Activated CD4-positive, alpha-beta T cell treated with anti-CD3 and anti-CD28 coated beads, Interleukin-2, amount 50 U/mL, for 48 hours (primary cell): Measurements from ENCODE around the gene SCG5.

ENCODE experiments used
- DNase-seq, 2 experiments: peaks; one replicate each; pipeline ENCODE4 v3.0.0-alpha.2; 2020

Gene SCG5

DNA sequence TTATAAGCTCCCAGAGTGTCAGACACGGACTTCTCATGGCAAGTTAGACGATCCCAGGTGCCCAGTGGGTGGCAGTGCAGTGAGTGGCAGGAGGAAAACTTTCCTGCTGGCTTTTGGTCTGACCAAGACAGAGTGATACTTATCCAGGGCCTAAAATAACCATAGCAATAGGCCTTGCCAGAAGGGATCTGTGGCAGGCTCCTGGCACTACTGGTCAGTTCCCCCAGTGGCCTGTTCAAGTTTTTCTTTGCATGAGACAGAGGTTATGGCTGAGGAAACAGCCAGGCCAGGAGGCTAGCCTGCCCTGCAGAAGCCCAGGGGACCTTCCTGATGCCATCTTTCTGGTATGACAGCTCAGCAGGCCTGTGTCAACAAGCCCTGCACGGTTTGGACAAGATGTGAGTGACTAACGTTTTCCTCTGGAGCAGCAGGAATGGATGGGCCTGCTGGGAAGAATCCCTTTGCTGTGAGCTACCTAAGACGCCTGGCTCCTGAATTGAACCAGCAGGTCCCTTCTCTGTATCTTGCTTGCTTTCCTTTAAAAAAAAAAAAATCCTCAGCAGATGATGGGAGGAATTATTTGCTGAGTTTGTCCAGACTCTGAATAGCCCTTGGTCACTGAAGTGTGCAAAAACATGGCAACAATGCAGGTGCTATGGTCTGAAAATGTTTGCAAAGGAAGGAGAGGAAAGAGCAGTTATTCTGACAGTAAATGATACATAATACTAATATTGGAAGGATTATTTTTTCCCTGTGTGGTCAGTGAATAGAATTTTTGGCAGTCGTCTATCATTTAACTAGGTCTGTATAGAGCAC lies 18.0 kb downstream of the SCG5 start:
- no peak for DNase-seq

DNA sequence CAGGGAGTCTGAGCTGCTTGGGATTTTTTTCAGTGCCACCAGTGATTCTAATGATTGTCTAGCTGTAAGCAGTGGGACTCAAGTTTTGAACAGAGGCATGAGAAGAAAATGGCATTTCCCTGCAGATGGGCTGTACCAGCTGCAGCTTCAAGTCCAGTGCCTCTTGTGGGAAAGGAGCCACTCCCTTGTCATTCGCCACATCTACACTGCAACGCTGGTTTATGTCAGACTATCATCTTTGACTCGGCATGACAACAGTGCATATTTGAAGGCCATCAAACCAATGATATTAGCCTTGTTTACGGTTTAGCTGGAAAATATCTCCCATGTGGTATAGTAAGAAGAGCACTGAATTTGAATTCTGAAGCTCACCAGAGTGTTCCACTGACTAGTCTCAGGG lies 22.2 kb downstream of the SCG5 start:
- no peak for DNase-seq

DNA sequence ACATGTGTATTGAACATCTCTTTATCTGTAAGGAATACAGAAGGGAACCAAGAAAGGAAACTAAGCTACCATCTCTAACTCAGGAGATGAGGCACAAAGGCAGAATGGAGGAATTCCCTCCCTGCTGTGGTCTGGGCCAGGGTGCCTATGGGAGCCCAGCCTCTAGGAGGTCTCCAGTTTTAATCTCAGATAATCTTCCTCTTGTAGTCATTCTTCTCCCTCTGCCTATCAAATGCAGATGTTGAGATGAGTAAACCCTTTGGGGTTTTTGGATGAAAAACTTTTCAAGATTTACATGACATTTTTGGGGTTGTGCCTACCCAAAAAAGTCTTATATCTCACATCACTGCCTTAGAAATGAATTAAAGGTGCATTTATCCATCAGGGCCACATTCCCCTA lies 23.3 kb downstream of the SCG5 start:
- DNase-seq: no peak

DNA sequence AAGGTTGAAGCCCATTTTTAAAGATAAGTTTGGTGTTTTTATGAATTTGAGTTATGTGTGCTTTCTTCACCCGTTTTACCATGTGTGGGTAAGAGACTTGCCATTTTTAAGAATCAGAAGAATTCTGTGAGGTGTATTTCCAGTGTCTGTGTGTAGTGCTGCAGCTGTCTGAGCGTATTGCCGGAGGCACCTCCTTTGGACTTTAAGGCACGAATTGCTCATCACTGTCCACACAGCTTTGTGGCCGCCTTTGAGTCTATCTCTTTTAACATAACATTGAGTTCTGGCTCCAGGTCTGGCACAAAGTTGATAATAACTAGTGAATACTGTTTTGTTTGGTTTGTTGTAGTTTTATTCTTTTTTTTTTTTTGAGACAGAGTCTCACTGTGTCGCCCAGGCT lies 25.8 kb downstream of the SCG5 start:
- DNase-seq: no peak

DNA sequence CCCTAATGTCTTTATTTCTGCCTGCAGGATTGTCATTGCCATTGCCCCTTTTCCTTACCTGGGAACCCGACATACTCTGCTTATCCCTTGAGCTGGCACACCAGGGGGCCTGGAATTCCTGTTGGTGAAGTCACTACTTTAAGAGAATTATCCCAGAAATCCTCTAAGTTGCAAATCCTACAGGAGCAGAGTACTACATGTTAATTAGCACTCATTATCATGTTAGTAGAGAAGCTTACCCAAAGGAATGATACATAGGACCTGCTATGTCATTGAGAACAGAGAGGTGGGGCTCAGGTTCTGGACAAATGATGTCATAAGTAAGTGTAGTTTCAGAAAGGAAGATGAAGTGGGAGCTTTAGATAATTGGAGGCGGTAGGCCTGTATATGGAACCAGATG lies 27.4 kb downstream of the SCG5 start:
- DNase-seq: no peak

DNA sequence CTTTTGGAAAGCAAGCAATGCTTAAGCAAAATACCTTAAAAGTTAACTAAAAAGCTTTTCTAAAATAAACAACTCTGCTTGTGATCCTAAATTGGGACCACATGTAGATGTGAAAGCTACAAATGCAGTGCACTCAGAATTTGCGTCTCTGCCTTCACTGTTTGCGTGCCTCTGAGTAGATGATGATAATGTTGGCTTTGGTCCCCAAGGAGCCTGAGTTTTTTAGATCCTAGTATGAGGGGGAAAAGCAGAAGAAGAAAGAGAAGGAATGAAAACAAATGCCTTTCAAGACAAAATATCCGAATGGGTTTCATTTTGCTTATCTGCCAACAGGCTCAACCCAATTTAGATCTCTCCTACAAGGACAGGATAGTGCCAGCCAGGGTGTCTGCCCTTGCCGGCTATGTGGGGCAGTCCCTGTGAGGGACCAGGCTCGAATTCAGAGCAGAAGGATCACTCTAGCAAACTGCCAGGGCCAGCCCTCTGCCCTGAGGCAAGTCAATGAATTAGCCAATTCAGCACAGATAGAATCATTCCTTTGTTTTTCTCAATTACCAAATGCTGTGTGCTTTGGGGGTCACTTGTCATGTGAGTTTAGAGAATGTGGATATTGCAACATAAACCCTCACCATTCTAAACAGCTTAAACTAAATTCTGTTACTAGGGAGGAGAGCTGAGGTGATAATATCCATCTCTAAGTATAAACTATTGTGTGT lies 28.5 kb downstream of the SCG5 start:
- no peak for DNase-seq

DNA sequence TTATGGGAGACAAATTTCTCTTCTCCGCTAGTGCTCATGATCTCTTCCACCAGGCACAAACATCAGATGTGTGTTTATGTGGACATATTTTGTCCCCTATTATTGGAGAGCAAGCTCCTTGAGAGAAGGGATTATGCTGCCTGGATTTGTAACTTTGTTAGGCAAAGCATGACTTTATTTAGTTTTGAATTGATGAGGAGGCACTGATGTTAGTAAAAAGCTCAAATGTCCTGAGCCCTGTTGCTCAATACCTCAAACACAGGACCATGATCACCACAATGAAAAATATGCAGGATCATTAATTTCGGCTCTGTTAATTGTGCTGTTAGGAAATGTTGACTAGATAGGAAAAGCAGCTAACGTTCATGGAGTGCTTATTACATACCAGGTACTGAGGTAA lies 29.1 kb downstream of the SCG5 start:
- DNase-seq: no peak

DNA sequence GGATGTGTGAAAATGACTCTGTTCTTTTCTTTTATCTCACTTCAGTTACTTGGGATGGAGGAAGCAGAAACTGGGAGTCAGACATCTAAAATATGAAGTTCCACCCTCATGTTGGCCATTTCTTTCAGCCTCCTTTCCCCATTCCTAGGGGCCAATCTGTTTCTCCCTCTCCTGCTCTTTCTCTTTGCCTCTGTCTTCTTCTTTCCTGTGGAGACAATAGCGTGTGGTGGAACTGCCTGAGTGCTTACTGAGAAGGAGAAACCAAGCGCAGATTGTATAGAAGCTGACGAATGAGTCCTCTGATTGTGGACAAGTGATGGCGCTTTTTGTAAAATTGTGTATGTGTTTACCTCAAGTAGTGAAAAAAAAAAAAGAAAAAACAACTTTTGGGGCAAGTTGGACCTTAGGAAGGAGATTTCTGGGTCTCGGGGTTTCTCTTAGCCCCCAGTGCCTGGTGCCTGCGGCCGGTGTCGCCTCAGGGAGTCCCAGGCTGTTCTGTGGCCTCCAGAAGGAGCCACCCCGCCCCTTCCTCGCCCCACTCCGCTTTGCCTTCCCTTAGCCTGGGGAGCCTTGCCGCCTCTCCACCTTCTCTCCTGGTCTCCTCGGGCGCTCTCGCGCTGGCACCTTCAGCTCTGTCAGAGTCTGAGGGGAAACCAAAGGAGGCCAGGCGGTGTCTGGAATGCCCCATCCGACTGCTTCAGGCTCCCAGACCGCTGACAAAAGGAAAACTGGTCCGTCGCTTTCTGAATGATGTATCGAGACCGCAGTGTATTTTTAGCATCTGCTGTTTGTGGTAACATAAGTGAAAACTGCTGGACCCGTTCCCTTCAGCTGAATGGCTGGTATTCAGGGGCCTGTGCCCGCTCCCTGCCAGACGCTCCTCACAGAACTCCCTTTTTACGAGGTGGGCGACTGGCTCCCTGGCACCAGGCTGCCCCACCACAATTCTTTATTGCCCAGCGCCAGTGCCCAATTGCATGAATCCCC lies 30.1 kb downstream of the SCG5 start:
- no peak for DNase-seq

DNA sequence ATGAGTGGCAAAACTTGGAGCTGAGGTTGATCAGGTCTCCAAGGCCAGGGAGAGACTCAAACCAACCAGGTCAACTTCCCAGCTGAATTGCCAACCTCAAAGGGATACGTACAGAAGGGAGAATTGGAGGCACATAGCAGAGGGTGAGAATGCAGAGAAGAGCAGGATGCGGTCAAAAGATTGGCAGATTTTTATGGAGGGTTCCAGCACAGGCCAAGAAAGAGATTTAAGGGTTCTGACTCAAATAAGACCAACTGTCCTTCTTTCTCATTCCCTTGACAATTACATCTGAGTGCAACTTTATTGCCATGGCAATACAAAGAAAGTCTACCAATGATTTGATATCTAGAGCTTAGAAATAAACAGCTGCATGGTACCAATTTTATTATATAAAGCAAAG lies 33.2 kb downstream of the SCG5 start:
- no peak for DNase-seq

DNA sequence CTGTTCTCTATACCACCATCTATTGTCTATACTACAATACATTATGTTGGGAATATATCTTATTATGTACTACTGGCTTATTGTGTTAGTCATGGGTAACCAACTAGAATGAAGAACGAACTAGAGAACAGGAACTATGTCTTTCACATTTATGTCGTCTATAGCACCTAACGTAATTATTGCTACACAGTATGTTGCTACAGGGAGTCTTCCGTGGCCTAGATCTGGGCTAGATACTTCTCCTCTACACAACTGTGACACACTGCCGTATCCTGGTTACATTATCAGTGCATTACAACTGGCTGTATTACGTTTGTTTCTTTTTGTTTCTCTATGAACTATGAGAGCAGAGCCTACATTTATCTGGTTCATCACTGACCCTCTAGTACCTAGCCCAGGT lies 34.0 kb downstream of the SCG5 start:
- no peak for DNase-seq

DNA sequence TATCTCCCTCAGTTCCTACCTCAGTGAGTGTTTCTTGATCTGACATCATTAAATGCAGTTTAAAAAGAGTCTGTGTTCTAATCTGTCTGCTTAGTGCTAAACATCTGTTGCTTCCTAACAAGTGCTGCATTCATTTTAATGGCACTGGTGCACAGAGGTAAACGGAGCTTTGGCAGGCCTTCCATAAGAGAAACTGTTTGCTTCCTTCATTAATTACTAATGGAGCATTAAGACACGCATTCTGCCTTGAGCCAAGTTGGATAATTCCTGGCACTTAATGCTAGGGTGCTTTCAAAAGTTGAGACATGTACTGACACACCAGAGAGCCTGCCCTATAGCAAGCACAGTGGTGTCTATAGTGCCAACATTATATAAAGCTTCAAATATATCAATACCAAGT lies 34.7 kb downstream of the SCG5 start:
- no peak for DNase-seq

DNA sequence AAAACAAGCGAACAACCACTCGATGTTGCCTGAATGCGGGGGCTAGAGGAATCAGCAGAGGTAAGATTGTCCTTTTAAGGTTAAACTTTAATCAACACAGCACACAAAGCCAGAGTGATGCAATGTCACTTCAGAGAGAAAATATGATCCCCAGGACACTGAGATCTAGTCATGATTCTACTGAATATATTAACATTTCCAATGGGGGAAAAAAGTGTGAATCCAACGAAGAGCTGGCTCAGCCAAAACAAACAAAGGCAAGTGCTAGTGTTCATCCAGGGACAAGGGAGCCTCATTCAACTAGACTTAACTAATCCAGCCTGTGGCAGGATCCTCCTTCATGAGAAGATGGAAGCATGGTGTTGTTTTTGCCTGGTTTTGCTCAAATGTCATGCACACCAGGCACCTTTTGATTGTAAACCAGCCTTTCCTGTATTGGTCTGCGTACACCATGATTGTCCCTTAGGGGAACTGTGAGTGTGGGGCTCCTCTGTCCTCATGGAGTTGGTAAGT lies 35.8 kb downstream of the SCG5 start:
- no peak for DNase-seq

DNA sequence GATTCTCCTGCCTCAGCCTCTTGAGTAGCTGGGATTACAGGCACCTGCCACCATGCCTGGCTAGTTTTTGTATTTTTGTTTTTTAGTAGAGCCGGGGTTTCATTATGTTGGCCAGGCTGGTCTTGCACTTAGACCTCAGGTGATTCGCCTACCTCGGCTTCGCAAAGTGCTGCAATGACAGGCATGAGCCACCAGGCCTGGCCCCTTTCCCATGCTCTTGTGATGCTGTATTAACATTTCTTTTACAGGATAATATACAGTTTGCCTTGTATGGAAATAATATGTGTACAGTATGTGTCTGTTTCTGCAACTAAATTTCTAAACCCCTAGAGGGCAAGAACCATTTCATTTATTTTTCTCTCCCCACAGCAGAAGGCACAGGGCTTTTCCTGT lies 37.8 kb downstream of the SCG5 start:
- no peak for DNase-seq

DNA sequence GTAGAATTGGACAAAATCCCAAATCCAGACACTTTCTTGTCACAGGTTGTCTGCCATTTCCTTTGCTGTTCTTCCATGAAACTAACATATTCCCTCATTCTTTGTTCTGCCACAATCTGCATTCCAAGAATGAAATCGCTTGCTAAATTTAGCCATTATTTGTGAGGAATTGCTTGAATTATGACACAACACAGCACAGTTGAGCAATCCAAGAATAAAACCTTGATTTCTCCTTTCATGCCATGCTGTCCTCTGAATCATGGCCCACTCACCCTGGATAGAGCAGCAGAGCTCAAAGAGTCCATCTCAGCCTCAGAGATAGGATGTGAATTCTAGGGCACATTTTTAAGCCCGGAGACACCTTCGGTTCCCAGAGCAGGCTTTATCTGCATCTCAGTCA lies 41.1 kb downstream of the SCG5 start:
- DNase-seq: no peak

DNA sequence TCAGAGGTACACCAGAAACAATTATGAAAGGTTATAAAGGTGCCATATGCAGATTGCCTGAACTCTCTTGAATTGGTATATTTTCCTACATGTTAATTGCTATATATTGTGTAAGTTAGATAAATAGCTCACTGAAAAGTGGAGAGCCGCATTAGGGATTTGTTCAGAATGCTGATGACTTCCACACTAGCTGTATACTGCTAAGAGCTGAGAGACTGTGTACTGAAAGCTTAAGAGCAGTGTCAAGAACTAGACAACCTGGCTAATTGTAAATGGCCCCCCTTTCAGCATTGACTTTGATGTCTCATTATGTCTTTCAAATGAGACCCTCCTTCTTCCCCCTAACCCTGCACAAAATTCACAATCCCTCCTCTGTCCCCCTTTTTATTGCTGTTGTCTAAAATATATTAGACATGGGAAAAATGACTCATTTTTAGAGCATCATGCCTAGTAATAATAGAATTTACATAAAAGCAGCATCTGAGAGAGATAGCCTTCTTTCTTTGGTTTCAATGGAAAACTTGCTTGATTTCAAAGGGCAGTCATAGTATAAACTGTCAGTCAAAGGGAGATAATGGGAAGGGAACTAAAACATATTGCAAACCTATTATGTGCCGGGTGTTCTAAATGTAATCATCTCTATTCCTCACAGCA lies 41.6 kb downstream of the SCG5 start:
- DNase-seq: no peak

DNA sequence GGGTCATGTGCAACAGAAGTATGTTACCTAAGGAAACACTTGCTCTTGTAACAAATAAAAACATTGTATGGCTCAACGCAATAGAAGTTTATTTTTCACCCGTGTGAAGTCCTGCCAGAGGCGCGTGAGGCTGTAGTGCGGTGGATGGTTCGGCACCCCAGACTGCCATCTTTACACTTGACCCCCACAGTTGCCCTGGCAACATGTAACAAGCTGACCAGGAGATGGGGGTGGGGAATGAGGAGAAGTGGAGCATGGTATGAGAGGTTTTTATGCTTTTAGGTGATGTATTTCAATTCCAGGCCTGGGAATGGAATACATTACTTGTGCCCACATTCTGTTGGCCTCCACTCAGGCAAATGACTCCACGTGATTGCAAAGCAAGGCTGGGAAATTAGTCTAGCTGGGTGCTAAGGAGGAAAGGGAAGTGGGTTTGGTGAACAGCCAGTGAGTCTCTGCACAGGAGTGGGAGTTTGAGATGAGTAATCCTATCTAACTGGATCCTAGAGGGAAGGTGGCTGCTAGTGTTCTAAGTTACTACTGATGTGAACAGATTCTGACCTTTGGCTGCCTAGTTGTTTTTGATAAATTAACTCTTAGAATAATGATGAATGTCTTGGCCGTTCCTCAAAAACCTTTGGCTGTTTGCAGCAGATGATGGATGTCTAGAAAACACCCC lies 42.5 kb downstream of the SCG5 start:
- no peak for DNase-seq

DNA sequence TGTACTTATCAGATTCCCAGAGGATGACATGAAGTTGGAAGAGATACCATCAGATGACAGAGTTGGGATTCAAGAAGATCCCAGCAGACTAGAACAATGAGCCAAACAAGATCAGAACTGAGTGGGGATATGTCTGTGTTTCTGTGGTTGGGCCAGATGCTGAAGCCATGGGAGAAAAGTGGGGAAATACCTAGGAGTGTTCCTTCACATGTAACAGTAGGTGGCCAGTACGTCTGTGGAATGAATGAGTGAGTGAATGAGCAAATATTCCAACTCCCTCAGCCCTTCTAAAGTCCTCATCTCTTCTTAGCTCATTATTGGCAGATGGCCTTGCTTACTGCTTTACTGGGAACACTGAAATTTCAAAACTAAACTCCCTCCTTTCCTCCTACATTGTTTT lies 44.1 kb downstream of the SCG5 start:
- no peak for DNase-seq

DNA sequence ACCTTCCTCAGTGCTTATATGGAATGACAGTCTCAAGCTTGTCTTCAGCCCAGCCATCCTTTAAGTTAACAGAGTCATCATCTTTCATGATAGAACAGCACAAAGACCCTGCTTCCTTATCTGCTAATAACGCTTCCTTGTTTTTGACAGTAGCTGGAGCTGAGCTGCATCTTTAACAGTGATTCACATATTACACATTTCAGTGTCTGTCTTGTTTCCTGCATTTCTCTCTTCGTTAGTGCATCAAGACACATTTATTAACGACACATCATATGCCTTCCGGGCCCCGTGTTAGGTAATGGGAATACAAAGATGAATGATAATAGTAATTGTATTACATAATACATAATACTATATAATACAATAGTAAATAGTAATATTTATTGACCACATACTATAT lies 46.0 kb downstream of the SCG5 start:
- DNase-seq: no peak

DNA sequence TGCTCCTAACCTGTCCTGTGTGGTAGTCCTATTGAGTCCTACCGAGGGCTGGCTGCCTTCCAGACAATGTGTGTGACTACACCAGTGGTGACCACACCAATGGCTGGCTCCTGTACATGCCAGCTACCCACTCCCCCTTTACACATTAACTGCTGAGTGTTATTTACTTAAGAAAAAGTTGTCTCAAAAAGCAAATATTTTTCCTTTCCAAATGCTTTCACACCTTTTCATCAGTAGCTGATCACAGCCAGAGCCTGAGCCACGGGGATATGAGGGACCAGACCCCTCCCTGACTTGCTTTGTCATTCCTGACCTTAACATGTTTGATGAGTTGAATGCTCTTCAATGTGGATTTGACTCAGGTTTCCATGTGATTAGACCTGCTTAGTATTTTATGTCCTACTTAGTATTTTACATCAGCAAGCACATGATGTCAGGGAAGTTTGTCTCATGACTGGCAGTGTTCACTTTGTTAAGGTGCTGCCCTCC lies 46.7 kb downstream of the SCG5 start:
- no peak for DNase-seq

DNA sequence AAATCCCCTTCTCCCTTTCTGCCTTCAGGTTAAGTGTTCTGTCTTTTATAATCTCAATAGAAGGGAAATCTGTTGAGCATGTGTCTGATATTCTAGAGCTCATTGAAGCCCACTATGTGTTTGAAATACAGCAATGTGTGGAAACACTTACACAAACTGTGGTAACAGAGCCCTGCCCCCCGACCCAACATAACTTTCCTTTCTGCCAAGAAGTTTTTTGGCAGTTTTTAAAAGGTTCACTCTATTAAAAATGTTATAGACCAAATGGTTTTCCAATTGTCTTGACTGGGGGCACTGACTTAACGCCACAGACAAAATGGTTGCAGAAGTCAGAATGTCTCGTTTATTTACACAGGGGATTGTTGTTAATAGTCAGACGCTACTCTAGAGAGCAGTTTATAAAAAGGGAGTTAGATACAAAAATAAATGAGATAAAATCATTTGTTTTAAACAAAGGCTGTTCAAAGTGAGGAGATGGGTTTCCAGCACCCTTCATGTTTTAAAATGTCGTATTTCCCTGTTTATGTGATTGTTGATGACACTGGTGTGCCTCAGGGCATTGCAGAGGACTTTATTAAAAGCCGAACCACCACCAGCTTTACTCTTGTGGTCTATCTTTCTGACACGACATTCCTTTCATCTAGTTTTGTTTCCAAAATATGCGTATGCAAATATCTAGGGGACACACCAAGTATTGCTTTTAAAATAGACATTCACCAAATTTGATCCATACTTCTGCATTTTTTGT lies 49.6 kb downstream of the SCG5 start:
- DNase-seq: no peak

DNA sequence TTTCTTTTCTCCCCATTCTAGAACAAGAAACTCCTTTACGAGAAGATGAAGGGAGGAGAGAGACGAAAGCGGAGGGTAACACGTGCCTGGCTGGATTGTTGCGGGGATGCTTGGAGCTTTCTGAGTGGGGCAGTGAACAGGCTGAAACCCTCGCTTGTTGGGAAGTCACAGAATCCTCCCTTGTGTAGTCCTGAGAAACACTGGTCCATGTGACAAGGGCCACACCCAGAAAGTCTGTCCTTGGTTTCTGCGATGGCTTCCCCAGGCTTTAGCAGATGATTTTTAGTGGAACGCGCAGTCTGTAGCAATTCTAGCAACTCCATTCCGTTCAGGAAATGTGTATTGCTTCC lies 50.2 kb downstream of the SCG5 start:
- no peak for DNase-seq
